GM18502 (cell line): ENCODE data around the gene ZNF808.
"Not testable (repeated sequence)": the region's sequence is repeated elsewhere in the genome, so short reads cannot be mapped to it uniquely, and the experiment has no call there.

ENCODE experiments used
- ATAC-seq: cut with Tn5 transposase; IDR thresholded peaks from one replicate; pipeline ENCODE4 v1.9.1; 2021; ENCODE audit warnings: mild to moderate bottlenecking; ENCODE audit not compliant: unreplicated experiment, poor library complexity

Gene ZNF808

DNA sequence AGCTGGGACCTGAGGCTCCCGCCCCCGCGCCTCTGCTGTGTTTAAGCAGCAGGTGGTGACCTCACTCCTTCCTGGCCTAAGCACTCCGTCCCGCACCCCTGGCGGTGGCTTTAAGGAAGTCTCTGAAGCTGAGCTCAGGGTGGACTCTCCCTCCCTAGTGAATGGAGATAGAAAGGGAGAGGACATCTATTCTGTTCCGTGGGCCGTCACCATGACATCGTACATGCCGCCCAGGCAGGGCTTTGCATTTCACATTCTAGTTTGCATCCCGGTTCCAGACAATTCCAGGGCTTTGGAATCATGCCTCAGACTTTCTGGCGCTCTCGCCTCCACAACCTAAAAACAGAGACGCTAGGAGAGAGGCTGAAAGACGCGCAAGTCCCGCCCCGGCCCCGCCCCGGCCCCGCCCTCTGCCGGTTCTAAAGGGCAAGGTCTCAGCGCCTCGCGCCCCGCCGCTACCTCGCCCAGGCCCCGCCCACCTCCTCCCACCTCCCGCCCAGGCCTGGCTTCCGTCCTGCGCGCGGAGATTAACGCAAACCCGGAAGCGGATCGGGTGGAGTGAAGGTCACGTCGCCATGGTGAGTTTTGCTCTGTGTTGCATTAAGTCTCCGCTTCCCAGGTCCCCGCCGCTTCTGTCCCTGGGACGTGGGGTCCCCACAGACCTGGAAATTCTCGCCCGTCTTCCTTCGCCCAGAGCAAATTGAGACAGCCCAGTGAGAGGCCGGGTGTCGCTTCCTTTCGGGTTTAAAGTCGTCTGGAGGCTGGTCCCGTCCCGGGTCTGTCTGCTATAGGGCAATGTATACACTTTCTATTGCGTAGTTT lies at the start of gene ZNF808:
TSS of gene ZNF808 (plus strand) at position 535 of the 822 bp plus-strand sequence. CDS start 15,617 bp downstream, outside the sequence.
- peak; percentile 81 for ATAC-seq

DNA sequence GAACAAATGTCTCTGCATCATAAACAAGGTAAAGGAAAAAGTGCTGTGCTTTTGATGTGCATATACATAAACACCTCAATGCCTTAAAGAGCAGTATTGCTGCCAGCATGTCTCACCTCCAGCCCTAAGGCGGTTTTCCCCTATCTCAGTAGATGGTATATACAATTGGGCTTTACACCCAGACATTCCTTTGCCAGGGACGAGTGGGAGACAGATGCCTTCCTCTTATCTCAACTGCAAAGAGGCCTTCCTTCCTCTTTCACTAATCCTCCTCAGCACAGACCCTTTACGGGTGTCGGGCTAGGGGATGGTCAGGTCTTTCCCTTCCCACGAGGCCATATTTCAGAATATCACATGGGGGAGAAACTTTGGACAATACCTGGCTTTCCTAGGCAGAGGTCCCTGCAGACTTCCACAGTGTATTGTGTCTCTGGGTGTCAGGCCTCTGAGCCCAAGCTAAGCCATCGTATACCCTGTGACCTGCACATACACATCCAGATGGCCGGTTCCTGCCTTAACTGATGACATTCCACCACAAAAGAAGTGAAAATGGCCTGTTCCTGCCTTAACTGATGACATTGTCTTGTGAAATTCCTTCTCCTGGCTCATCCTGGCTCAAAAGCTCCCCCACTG lies 43.2 kb upstream of the ZNF808 start:
- not testable (repeated sequence) for ATAC-seq

DNA sequence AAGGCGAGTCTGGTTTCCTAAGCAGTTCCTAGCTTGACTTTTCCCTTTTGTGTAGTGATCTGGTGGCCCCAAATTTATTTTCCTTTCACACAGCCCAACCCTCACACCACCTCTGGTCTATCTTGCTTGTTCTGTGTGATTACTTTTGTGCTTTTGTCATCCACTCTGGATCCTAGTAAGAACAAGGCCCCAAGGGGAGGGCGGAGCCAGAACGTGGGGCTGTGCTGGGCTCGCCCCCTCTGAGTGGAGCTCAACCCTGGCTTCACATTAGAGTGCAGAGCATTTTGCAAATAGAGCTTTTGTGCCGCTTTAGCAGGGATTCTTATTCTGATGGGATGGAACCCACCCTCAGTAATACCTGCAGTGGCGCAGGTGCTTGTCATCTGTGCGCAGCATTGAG lies 42.4 kb upstream of the ZNF808 start:
- ATAC-seq: not testable (repeated sequence)

DNA sequence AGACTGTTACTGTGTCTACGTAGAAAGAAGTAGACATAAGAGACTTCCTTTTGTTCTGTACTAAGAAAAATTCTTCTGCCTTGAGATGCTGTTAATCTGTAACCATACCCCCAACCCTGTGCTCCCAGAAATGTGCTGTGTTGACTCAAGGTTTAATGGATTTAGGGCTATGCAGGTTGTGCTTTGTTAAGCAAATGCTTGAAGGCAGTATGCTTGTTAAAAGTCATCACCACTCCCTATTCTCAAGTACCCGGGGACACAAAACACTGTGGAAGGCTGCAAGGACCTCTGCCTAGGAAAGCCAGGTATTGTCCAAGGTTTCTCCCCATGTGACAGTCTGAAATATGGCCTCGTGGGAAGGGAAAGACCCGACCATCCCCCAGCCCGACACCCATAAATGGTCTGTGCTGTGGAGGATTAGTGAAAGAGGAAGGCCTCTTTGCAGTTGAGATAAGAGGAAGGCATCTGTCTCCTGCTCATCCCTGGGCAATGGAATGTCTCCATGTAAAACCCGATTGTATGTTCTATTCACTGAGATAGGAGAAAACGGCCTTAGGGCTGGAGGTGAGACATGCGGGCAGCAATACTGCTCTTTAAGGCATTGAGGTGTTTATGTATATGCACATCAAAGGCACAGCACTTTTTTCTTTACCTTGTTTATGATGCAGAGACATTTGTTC lies 41.8 kb upstream of the ZNF808 start:
- ATAC-seq: not testable (repeated sequence)

GRCh38 chr19:52492201-52492993 lies 35.1 kb upstream of the ZNF808 start:
- ATAC-seq: no peak

DNA sequence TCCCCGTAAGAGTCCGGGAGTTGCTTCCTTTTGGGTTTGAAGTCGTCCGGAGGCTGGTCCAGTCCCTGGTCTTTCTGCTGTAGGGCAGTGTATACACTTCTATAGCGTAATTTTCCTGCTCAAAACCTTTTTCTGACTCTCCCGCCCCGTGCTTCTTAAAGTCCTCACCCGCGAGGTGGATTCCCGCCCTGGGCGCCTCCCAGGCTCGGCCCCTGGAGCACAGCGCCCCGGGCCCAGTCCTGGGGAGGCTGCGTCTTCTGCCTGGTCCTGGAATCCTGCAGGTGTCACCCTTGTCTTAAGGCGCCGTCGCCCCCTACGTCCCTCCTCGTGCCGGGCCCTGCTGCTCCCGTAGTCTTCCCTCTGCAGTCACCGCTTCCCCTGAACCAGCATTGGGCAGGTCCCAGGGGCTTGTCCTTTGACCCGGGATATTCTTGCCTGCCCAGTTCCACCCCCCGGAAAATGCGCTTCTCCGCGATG lies 34.4 kb upstream of the ZNF808 start:
- ATAC-seq: no peak

DNA sequence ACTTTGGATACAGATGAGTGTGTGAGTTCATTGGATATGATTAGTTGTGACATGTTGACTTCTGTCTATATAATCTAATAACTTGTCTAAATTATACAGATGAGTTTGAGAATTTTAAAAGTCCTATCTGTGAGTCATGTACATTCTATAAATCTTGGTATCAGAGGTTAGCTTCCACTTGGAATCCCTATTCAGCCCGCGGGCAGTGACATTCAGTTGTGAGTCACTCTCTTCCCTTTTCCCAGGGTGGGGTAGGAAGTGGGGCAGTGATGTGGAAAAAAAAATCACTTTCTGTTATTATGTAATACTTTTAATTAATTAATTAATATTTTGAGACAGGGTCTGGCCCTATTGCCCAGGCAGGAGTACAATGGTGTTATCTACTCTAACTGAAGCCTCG lies 33.0 kb upstream of the ZNF808 start:
- no peak for ATAC-seq

DNA sequence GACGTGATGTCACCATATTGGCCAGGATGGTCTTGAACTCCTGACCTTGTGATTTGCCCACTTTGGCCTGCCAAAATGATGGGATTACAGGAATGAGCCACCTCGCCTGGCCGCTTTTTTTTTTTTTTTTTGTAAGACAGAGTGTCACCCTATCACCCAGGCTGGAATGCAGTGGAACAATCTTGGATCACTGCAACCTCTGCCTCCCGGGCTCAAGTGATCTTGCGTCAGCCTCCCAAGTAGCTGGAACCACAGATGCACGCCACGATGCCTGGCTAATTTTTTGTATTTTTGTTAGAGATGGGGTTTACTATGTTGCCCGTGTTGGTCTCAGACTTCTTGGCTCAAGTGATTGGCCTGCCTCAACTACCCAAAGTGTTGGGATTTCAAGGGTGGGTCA lies 28.9 kb upstream of the ZNF808 start:
- ATAC-seq: no peak

DNA sequence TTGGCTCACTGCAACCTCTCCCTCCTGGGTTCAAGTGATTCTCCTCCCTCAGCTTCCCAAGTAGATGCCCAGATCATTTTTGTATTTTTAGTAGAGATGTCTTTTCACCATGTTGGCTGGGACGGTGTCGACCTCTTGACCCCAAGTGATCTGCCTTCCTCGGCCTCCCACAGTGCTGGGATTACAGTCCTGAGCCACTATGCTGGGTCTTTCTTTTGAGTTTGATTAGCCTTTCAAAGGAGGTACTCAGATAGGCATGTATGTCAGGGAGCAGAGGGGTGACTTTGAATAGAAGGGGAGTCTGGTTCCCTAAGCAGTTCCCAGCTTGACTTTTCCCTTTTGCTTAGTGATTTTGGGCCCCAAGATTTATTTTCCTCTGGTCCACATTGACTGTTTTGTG lies 27.0 kb upstream of the ZNF808 start:
- not testable (repeated sequence) for ATAC-seq

DNA sequence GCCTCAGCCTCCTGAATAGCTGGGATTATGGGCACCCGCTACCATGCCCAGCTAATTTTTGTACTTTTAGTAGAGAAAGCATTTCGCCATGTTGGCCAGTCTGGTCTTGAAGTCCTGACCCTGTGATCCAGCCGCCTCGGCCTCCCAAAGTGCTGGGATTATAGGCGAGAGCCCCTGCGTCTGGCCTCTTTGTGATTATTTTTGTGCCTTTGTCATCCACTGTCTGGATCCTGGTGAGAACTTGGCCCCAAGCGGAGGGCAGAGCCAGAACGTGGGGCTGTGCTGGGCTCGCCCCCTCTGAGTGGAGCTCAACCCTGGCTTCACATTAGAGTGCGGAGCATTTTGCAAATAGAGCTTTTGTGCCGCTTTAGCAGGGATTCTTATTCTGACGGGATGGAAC lies 26.5 kb upstream of the ZNF808 start:
- ATAC-seq: not testable (repeated sequence)

- no peak for ATAC-seq
Observed at GRCh38 chr19:52507266-52507665, 20.2 kb upstream of the ZNF808 start.

GRCh38 chr19:52516191-52516590 lies 11.3 kb upstream of the ZNF808 start:
- ATAC-seq: no peak

GRCh38 chr19:52518646-52519045 lies 8.8 kb upstream of the ZNF808 start:
- no peak for ATAC-seq

GRCh38 chr19:52519175-52519574 lies 8.3 kb upstream of the ZNF808 start:
- not testable (repeated sequence) for ATAC-seq

DNA sequence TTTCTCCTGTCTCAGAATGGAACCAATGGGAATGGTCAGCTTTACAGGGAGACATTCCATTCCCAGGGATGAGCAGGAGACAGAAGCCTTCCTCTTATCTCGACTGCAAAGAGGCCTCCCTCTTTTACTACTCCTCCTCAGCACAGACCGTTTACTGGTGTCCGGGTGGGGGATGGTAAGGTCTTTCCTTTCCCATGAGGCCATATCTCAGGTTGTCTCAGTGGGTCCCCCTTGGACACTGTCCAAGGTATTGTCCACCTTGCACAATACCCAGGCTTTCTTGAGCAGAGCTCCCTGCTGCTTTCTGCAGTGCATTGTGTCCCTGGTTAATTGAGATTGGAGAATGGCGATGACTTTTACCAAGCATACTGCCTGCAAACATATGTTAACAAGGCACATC lies 7.5 kb upstream of the ZNF808 start:
- no peak for ATAC-seq

GRCh38 chr19:52522551-52522950 lies 4.9 kb upstream of the ZNF808 start:
- ATAC-seq: no peak

DNA sequence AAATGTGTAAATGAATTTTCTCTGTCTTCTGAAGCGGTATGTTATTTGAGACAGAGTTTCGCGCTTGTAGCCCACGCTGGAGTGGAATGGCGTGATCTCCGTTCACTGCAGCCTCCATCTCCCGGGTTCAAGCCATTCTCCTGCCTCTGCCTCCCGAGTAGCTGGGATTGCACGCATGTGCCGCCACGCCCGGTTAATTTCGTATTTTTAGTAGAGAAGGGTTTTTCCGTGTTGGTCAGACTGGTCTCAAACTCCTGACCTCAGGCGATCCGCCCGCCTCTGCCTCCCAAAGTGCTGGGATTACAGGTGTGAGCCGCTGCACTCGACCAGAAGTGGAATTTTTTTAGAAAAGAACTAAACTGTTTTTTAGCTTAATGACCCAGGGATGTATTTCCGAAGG lies 3.4 kb upstream of the ZNF808 start:
- no peak for ATAC-seq

DNA sequence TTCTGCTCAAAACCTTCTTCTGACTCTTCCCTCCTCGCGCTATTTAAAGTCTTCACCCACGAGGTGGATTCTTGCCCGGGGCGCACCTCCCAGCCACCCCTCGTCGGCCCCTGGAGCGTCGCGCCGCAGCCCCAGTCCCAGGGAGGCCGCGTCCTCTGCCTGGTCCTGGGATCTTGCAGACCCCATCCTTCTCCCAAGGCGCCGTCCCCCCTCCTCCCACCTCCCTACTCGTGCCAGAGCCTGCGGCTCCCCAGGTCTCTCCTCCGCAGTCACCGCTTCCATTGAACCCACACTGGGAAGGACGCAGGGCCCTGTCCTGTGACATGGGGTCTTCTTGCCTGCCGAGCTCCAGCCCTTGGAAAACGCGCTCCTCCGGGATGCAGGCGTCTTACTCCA lies 486 bp downstream of the ZNF808 start:
- peak; percentile 34 for ATAC-seq

- ATAC-seq: no peak
Observed at GRCh38 chr19:52532480-52532879, 5.0 kb downstream of the ZNF808 start.

DNA sequence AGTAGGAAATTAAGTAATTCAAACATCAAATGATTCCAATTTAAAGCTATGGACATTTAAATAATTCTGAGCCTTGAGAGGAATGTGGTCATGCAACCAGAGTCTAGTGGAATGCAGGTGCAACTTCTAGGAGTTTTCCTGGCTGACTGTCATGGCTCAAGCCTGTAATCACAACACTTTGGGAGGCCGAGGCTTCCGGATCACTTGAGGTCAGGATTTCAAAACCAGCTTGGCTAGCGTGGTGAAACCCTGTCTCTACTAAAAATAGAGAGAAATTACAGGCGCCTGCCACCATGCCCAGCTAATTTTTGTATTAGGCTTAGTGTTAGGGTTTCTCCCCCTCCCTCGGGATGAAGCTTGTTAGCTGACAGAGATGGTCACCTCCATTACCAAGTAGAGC lies 6.4 kb downstream of the ZNF808 start:
- ATAC-seq: no peak
